Activated naive CD4-positive, alpha-beta T cell treated with anti-CD3 and anti-CD28 coated beads, Interleukin-2, amount 10 ng/mL, durations not matched to agents 5 hours and 36 hours (primary cell): ENCODE data around the gene MKI67. TPM values are rescaled to one million over a fixed set of nuclear protein-coding genes. Genes with fewer than 3 reads are reported as not detected.

Experiments used
- total RNA-seq, 2 experiments: library from RNA; stranded (reverse); gene quantifications; one replicate each; pipeline ENCODE4 v1.2.3, GENCODE V29; 2021

Gene MKI67, protein sequence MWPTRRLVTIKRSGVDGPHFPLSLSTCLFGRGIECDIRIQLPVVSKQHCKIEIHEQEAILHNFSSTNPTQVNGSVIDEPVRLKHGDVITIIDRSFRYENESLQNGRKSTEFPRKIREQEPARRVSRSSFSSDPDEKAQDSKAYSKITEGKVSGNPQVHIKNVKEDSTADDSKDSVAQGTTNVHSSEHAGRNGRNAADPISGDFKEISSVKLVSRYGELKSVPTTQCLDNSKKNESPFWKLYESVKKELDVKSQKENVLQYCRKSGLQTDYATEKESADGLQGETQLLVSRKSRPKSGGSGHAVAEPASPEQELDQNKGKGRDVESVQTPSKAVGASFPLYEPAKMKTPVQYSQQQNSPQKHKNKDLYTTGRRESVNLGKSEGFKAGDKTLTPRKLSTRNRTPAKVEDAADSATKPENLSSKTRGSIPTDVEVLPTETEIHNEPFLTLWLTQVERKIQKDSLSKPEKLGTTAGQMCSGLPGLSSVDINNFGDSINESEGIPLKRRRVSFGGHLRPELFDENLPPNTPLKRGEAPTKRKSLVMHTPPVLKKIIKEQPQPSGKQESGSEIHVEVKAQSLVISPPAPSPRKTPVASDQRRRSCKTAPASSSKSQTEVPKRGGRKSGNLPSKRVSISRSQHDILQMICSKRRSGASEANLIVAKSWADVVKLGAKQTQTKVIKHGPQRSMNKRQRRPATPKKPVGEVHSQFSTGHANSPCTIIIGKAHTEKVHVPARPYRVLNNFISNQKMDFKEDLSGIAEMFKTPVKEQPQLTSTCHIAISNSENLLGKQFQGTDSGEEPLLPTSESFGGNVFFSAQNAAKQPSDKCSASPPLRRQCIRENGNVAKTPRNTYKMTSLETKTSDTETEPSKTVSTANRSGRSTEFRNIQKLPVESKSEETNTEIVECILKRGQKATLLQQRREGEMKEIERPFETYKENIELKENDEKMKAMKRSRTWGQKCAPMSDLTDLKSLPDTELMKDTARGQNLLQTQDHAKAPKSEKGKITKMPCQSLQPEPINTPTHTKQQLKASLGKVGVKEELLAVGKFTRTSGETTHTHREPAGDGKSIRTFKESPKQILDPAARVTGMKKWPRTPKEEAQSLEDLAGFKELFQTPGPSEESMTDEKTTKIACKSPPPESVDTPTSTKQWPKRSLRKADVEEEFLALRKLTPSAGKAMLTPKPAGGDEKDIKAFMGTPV (N-terminal part only)
- 100 to 1,000 TPM; 227 to 229 TPM for total RNA-seq

DNA sequence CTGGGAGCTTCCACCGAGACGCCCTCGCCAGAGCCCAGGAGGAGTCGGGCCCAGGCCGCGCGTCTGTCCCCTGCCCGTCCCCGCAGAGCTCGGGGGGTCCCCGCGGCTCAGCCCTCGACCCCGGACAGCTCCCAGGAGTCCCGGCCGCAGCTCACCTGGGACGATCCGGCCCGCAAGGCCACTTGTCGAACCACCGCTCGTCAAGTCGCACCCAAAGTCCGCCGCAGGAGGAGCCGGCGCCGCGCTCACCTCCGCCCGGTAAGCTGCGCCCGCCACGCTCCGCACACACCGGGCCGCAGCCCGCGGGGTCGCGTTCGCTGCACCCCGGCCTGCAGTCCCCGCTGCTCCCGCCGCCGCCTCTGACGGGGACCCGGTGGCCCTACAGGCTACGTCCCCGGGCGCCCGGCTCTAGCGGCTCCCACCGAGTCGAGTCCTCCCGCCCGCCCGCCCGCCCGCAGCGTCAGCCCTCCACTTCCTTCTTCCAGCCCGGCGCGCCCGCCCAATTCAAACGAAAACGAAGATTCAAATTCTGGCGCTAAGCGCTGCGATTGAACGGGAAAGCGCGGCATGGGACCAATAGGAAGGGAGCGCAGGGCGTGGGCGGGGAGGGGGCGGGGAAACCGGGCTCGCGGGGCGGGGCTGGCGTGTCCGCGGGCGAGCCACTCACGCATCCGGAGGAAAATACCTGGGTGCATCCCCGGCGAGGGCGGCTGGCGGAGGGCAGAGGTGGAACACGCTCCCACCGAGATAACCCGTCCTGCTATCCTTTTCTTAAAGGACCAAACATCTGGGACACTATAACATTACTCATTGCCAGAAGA, at the start of gene MKI67:
MKI67 (minus strand) TSS at position 480 of the 821 bp plus-strand sequence. CDS start 756 bp downstream, outside the sequence.

Other genes with a start within 250 kb of the MKI67 start
- gene CLRN3, start 233.5 kb downstream of the MKI67 start, total RNA-seq, result not detected
- gene PTPRE, start 219.3 kb downstream of the MKI67 start, total RNA-seq, result 10 to 100 TPM; 30.4 to 30.8 TPM